ENCODE data around the gene TOMM7. TPM values are rescaled to one million over a fixed set of nuclear protein-coding genes. Genes with fewer than 3 reads are reported as not detected.

Gene TOMM7
- total RNA-seq, 2 experiments from 2014 or later: 189 to 195 TPM

DNA sequence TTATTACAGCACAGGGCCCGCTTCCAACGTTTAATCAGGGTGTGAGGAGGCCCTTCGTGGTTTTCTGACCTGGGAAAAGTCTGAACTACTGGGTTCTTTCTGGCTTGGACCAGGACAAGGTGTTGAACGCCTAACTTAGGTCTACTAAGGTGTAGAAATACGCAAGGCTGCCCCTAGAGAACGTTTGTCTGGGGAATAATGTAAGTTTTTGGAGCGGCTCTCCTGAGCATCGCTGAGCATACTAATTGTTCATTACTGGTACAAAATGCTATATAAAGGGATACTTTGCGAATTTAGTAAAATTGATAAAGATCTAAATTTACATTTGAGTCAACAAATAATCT is 32.4 kb upstream of the TOMM7 start:
- CTCF ChIA-PET (ENCODE audit: unreplicated experiment): interaction anchor here (0.6 kb wide), 1 partner anchor 716 kb away, joined by 4 read pairs; no protein-coding TSS in a partner anchor

DNA sequence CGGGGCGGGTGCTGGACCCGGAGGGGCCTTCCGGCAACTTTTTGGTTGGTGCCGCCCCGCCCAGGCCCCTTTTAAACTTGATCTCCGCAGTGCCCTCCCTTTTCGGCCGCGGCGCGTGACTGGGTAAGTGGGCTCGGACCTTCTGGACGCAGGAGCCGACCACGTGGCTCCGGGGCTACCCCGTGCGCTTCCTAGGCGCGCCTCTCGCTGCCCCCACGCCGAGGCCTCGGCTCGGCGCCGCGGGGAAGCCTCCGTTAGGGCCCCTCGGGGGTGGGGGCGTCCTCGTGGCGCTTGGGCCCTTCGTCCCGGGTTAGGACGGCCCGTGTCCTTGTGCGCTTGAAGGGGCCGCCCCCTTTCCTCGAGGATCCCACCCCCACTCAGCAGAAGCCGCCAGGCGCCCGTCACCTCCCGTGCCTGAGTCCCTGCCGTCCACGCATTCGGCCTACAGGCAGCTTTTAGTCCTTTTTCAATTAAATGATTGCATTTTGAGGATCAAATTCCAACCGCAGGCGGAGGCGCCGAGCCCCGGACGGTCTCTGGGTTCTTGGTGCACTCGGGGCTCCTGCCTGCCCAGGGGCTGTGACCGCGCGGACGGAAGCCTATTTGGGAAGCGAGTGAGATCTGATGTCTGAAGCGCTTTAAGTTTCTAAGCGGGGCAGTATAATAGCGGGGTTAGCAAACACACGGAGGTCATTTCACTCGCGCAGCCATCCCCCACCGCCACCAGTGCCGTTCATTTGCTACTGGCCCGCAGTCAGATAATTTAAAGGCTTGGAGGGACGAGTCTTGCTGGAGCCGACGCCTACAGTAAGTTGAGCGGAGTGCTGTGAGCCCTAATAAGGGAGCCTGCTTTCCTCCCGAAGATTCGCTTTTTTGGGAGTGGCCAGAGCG is 31.8 kb upstream of the TOMM7 start:
- no peaks in the 10 kb centered on the region for H3K9me3 ChIP-seq (ENCODE audit: low read length)
- peak overlapping the region; percentile 81 for H3K4me3 ChIP-seq (ENCODE audit: low read depth, low read length, poor library complexity, severe bottlenecking)
- H3K79me2 ChIP-seq (ENCODE audit: insufficient read depth, low read depth, low read length): peaks cover 29% of the 10 kb centered on the region
- intact Hi-C loops (cut with micrococcal nuclease; ENCODE audit: unreplicated experiment): loop anchor here (1.0 kb wide), 4 partner anchors 32 to 201 kb away; partner anchors contain the start of genes HYCC1 and TOMM7
- H3K36me3 ChIP-seq (ENCODE audit: insufficient read depth, low read length): peaks cover 43% of the 10 kb centered on the region
- TF ChIP-seq, protein P1, sequence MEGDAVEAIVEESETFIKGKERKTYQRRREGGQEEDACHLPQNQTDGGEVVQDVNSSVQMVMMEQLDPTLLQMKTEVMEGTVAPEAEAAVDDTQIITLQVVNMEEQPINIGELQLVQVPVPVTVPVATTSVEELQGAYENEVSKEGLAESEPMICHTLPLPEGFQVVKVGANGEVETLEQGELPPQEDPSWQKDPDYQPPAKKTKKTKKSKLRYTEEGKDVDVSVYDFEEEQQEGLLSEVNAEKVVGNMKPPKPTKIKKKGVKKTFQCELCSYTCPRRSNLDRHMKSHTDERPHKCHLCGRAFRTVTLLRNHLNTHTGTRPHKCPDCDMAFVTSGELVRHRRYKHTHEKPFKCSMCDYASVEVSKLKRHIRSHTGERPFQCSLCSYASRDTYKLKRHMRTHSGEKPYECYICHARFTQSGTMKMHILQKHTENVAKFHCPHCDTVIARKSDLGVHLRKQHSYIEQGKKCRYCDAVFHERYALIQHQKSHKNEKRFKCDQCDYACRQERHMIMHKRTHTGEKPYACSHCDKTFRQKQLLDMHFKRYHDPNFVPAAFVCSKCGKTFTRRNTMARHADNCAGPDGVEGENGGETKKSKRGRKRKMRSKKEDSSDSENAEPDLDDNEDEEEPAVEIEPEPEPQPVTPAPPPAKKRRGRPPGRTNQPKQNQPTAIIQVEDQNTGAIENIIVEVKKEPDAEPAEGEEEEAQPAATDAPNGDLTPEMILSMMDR (conservative IDR thresholded peaks at IDR 0.05; ENCODE audit: low read length): peak; percentile 58; the same call in 1 of the 2 replicates
- no peak for TF ChIP-seq EZH2phosphoT487 (IDR thresholded peaks at IDR 0.05; ENCODE audit: borderline replicate concordance, low read depth, low read length)
- H4K20me1 ChIP-seq (ENCODE audit: insufficient read depth, low read length): no peaks in the 10 kb centered on the region
- peaks cover 42% of the 10 kb centered on the region for H3K4me1 ChIP-seq (ENCODE audit: insufficient read depth, low read length, poor library complexity, severe bottlenecking)
- H3K9me2 ChIP-seq (ENCODE audit: insufficient read depth, low read length): no peaks in the 10 kb centered on the region
- DNase-seq (ENCODE audit: low spot score): peak; percentile 89
- peak overlapping the region; percentile 90 for H3K4me2 ChIP-seq (ENCODE audit: low read length)
- no TSS peak for BruUV-seq (replicated peaks)
- H3K27ac ChIP-seq (ENCODE audit: low read depth, low read length, poor library complexity, severe bottlenecking): peak overlapping the region; percentile 62
- peak overlapping the region; percentile 69 for H2AFZ ChIP-seq (ENCODE audit: low read length)
- ChIA-PET POLR2A (interaction anchor here (0.6 to 1.4 kb wide), 6 partner anchors 10 to 199 kb away, joined by 3 to 4 read pairs (median 3); no protein-coding TSS in a partner anchor), CTCF (ENCODE audit: unreplicated experiment) (no interaction called here)

More for the DNA sequence above, 32.4 kb upstream of the TOMM7 start:
- Histone ChIP-seq H3K27ac (ENCODE audit: low read depth, low read length, poor library complexity, severe bottlenecking) (peak overlapping the region; percentile 62), H4K20me1 (ENCODE audit: insufficient read depth, low read length) (no peaks in the 10 kb centered on the region), H3K4me3 (ENCODE audit: low read depth, low read length, poor library complexity, severe bottlenecking) (peak overlapping the region; percentile 81), H3K36me3 (ENCODE audit: insufficient read depth, low read length) (peaks cover 49% of the 10 kb centered on the region), H3K4me1 (ENCODE audit: insufficient read depth, low read length, poor library complexity, severe bottlenecking) (peaks cover 42% of the 10 kb centered on the region), H2AFZ (ENCODE audit: low read length) (peak overlapping the region; percentile 69), H3K9me2 (ENCODE audit: insufficient read depth, low read length) (no peaks in the 10 kb centered on the region), H3K9me3 (ENCODE audit: low read length) (no peaks in the 10 kb centered on the region), H3K4me2 (ENCODE audit: low read length) (peak overlapping the region; percentile 90), H3K79me2 (ENCODE audit: insufficient read depth, low read depth, low read length) (peaks cover 29% of the 10 kb centered on the region)
- DNase-seq (ENCODE audit: low spot score): peak; percentile 58
- TF ChIP-seq EZH2phosphoT487 (IDR thresholded peaks at IDR 0.05; ENCODE audit: borderline replicate concordance, low read depth, low read length): no peak
- TF ChIP-seq, protein P1 (conservative IDR thresholded peaks at IDR 0.05; ENCODE audit: low read length): 0 out of 2 replicates have a peak, but pooled peaks have one; percentile 39
- intact Hi-C loops (cut with micrococcal nuclease; ENCODE audit: unreplicated experiment): no loop called here
- POLR2A ChIA-PET: interaction anchor here (0.6 to 1.6 kb wide), 7 partner anchors 21 to 803 kb away, joined by 3 to 6 read pairs (median 4); no protein-coding TSS in a partner anchor
- BruUV-seq (replicated peaks): TSS peak; percentile 57
